ENCODE data around the gene LRRN2. TPM values are rescaled to one million over a fixed set of nuclear protein-coding genes. Genes with fewer than 3 reads are reported as not detected.

The LRRN2 gene
- total RNA-seq, 2 donors from 2014 or later, result 6.6 to 8.2 TPM

DNA sequence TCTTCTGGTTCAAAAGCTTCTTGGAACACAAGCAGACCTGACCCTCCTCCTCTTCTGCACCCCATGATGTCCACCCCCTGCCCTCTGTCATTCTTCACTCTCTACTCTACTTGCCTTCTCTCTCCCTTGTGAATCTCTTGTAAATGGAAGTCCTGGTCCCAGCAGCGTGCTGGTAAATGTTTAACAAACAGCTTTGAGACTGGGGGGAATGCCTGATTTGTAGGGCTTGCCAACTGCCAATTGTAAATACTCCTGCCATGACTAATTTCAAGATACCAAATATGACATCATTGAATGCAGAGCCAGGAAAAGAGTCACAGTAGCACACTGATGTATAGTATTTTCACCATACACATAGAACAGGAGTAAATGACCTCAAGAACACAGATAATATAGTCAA lies 40.9 kb upstream of the LRRN2 start:
- H3K4me1 ChIP-seq, result no peaks in the 10 kb centered on the region
- no peaks in the 10 kb centered on the region for H3K9me3 ChIP-seq
- no peak for DNase-seq (ENCODE audit: low spot score)
- TF ChIP-seq, protein P1, sequence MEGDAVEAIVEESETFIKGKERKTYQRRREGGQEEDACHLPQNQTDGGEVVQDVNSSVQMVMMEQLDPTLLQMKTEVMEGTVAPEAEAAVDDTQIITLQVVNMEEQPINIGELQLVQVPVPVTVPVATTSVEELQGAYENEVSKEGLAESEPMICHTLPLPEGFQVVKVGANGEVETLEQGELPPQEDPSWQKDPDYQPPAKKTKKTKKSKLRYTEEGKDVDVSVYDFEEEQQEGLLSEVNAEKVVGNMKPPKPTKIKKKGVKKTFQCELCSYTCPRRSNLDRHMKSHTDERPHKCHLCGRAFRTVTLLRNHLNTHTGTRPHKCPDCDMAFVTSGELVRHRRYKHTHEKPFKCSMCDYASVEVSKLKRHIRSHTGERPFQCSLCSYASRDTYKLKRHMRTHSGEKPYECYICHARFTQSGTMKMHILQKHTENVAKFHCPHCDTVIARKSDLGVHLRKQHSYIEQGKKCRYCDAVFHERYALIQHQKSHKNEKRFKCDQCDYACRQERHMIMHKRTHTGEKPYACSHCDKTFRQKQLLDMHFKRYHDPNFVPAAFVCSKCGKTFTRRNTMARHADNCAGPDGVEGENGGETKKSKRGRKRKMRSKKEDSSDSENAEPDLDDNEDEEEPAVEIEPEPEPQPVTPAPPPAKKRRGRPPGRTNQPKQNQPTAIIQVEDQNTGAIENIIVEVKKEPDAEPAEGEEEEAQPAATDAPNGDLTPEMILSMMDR (IDR thresholded peaks at IDR 0.05), result no peak
- H3K36me3 ChIP-seq, result no peaks in the 10 kb centered on the region
- no peak overlapping the region for H3K4me3 ChIP-seq
- no peak overlapping the region for H3K27ac ChIP-seq
- no peaks in the 10 kb centered on the region for H3K27me3 ChIP-seq

DNA sequence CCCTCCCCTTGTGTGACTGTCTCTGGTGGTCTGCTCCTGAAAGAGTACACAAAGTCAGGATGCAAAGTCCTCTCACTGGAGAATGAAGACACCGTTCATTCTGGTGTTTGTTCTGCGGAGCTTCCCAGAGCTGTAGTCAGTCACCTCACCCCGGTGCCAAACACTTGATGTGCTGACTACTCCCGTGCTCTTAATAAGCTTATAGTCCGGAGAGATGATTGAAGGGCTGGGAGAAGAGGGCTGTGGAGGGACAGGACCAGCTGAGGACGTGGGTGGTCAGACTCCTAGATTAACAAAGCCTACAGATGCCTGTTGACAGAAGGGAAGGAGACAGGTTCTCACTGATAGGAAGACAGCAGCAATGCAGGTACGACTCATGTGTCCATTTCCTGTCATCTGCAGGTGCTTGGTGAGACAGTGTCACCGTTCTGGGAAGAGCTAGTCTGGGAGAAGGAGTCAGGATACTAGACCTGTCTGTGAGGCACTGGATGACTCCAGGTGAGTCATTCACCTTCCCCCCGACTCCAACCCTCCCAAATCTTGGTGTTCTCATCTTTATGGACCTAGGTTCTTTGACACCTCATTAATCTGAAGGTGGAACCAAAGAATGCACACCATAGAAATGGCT lies 40.4 kb upstream of the LRRN2 start:
- peak; percentile 53 for DNase-seq (ENCODE audit: low spot score)
- no peaks in the 10 kb centered on the region for H3K27me3 ChIP-seq

DNA sequence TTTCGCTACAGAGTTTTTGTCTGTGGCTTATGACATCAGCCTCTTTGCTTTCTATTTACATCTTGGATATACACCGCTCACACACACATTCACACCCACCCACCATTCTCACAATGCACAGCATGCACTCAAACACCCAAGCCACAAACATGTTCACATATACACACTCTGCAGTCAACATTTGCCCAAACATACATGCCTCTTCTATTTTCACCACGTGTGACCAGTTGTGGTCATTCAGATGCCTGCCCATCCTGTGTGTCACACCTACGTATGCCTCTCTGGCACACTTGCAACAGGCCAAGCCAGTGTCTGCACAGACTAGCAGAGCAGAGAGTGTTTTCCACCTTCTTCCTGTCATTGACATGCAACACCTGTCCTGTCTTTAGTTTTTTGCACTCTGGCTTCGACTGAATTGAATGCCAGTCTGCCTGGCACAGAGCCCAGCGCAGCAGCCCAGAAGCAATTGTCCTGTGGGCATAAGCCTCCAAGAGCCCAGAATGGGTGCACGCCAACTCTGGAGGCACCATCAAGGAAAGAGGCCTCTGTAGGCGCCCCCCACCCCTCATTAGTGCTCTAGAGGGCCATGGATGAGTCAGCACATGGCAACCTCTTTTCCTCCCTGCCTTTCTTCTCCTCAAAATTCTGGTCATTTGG lies 37.7 kb upstream of the LRRN2 start:
- DNase-seq (ENCODE audit: low spot score), result no peak
- TF ChIP-seq, protein P1 (IDR thresholded peaks at IDR 0.05), result no peak
- no peaks in the 10 kb centered on the region for H3K36me3 ChIP-seq
- no peaks in the 10 kb centered on the region for H3K4me1 ChIP-seq
- no peak overlapping the region for H3K27ac ChIP-seq
- no peaks in the 10 kb centered on the region for H3K9me3 ChIP-seq
- H3K27me3 ChIP-seq, result no peaks in the 10 kb centered on the region
- no peak overlapping the region for H3K4me3 ChIP-seq

More for the DNA sequence above, 40.4 kb upstream of the LRRN2 start:
- H3K4me1 ChIP-seq, result no peaks in the 10 kb centered on the region
- no peaks in the 10 kb centered on the region for H3K9me3 ChIP-seq
- no peak overlapping the region for H3K27ac ChIP-seq
- no peaks in the 10 kb centered on the region for H3K36me3 ChIP-seq
- TF ChIP-seq, protein P1 (IDR thresholded peaks at IDR 0.05), result no peak
- no peak overlapping the region for H3K4me3 ChIP-seq

DNA sequence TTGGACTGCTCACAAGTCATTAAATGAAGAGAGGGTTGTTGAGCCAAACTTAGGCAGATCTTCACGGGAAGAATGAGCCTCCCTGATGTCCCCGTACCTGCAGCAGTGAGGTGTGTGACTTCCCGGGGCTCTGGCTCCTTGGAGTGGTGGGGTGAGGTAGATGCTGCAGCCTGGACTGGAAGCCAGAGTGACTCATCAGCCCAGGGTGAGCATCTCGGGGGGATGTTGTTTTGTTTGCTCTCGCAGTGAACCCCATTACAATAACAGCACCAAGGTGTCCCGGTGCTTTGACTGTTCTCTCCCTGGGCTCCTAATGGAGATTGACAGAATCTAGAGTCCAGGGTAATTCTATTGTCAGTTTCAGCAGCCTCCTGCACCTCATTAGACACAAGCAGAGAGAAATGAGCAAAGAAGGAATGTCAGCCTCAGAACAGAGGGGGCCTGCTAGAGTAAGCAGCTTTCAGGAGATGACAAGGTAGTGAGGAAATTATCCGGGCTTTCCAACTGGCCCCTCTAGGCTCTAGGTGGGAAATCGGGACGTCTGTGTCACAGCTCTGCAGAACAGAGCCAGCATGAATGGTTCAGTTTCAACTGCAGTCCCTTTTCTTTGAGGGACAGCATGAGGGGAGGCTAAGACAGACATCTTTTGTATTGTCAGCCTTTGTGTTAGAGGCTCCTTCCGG lies 36.0 kb upstream of the LRRN2 start:
- Histone ChIP-seq H3K27me3 (no peaks in the 10 kb centered on the region), H3K4me1 (no peaks in the 10 kb centered on the region), H3K9me3 (no peaks in the 10 kb centered on the region), H3K27ac (no peak overlapping the region), H3K36me3 (no peaks in the 10 kb centered on the region), H3K4me3 (no peak overlapping the region)
- no peak for DNase-seq (ENCODE audit: low spot score)
- TF ChIP-seq, protein P1 (IDR thresholded peaks at IDR 0.05), result no peak

DNA sequence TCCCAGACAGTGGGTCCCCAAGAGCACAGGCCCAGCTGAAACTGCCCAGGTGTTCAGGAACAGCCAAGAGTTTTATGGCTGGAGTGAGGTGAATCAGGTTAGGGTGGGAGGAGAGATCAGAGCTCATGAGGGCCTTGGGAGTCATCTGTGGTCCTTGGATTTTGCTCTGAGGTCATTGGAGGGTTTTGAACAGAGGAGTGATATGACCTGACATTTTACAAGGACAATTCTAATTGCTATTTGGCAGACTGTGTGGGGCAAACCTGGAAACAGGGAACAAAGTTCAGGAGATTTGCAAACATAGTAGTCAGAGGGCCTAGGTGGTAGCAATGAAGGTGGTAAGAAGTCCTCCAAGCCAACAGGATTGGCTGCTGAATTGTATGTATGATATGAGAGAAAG lies 31.1 kb upstream of the LRRN2 start:
- Histone ChIP-seq H3K27me3 (no peaks in the 10 kb centered on the region), H3K9me3 (no peaks in the 10 kb centered on the region), H3K27ac (no peak overlapping the region), H3K36me3 (no peaks in the 10 kb centered on the region), H3K4me3 (no peak overlapping the region), H3K4me1 (peaks cover 0 to 13% of the 10 kb centered on the region in 2 donors)
- DNase-seq (ENCODE audit: low spot score), result no peak
- TF ChIP-seq, protein P1 (IDR thresholded peaks at IDR 0.05), result no peak
